H1 (cell line): Measurements from ENCODE around the gene HABP4. TPM values are rescaled to one million over a fixed set of nuclear protein-coding genes. Genes with fewer than 3 reads are reported as not detected.

Source experiments
- CHD1 ChIP-seq: IDR thresholded peaks from 2 replicates; pipeline ENCODE4 v1.6.1; 2012; ENCODE audit warnings: low read depth, low read length, improper control_type of control experiment
- KDM5A ChIP-seq: fragments of 200-600 bp; IDR thresholded peaks from 2 replicates; pipeline ENCODE4 v1.7.1; 2012; ENCODE audit warnings: mild to moderate bottlenecking, low read length, inconsistent platforms, mixed read lengths
- TEAD4 ChIP-seq: IDR thresholded peaks from 2 replicates; pipeline ENCODE4 v1.6.1; 2012; ENCODE audit warnings: low read depth, low read length, inconsistent platforms, mixed read lengths
- YY1 ChIP-seq: IDR thresholded peaks from 2 replicates; pipeline ENCODE4 v1.6.1; 2011; ENCODE audit warnings: low read depth, mild to moderate bottlenecking, low read length
- polyA plus RNA-seq, 7 experiments: library from polyadenylated mRNA; depleted of rRNA in 3 of 7; stranded (reverse) in 5 of 7; unstranded in 2 of 7; fragments of >200 nt in 5 of 7; fragments of 200-250 nt in 2 of 7; gene quantifications; 1 replicate in 5 of 7; 2 replicates in 1 of 7; 4 replicates in 1 of 7; pipeline versions ENCODE4 v1.2.1 to v1.2.3, GENCODE V29; 2011 to 2013; ENCODE audit warnings: missing spikeins in 2 of 7, mixed read lengths in 2 of 7
- total RNA-seq: library from RNA; stranded (reverse); fragmentation: NEBNext Ultra II Directional; extraction: Animal tissue kit (Norgen Biotek cat#: 25700); gene quantifications from 2 replicates; pipeline ENCODE4 v1.2.1, GENCODE V29; 2021
- TF ChIP-seq, protein P1 (sequence below): IDR thresholded peaks from 2 replicates; pipeline ENCODE4 v1.6.1; 2011; ENCODE audit warnings: low read length, improper control_type of control experiment

Gene HABP4
- total and polyA plus RNA-seq, 2 of the 8 experiments (the other 6 are each of a cell fraction or from before 2014, with no cell fraction given) = 3.3 to 11.2 TPM

DNA sequence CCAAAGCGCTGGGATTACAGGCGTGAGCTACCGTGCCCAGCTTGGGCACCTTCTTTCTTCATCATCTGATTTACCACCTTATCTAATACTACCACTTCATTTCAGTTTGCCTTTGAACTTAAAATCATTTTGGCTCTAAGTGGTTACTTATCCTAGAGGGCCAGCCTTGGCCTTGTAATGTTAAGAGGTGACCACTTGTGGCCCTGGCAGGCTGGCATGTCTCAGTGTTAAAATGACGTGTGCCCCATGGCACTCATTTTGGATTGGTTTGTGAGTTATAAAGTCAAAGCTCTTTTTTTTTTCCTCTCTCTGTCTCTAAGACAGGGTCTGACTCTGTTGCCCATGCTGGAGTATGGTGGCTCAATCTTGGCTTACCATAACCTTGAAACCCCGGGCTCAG, 17.8 kb downstream of the HABP4 start (continued):
- TF ChIP-seq YY1 = no peak
- no peak for TF ChIP-seq CHD1
- no peak for TF ChIP-seq TEAD4
- TF ChIP-seq KDM5A = no peak
- TF ChIP-seq, protein P1, sequence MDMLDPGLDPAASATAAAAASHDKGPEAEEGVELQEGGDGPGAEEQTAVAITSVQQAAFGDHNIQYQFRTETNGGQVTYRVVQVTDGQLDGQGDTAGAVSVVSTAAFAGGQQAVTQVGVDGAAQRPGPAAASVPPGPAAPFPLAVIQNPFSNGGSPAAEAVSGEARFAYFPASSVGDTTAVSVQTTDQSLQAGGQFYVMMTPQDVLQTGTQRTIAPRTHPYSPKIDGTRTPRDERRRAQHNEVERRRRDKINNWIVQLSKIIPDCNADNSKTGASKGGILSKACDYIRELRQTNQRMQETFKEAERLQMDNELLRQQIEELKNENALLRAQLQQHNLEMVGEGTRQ = no peak
